Measurements from ENCODE around the gene ST8SIA4. TPM values are rescaled to one million over a fixed set of nuclear protein-coding genes. Genes with fewer than 3 reads are reported as not detected.

The ST8SIA4 gene
- total RNA-seq, 2 donors from 2014 or later: 25.2 to 47.0 TPM

- no peak for DNase-seq
- peaks cover 17% of the 10 kb centered on the region for H3K36me3 Mint-ChIP-seq (ENCODE audit: low read depth)
- no peaks in the 10 kb centered on the region for H3K27me3 ChIP-seq (ENCODE audit: control insufficient read depth, insufficient read depth, low read length, poor library complexity, severe bottlenecking)
- no peaks in the 10 kb centered on the region for H3K27me3 Mint-ChIP-seq (ENCODE audit: insufficient read depth)
- 90 to 100% methylated on average over 1 to 3 of the region's 3 CpGs for WGBS, 2 experiments (ENCODE audit: insufficient coverage in 1 of 2, insufficient read length in 1 of 2)
- no peaks in the 10 kb centered on the region for H3K9me3 ChIP-seq (ENCODE audit: control insufficient read depth, low read length)
- H3K27ac ChIP-seq (ENCODE audit: low read depth, low read length): no peak overlapping the region
- peaks cover 50% of the 10 kb centered on the region for H3K36me3 ChIP-seq (ENCODE audit: control insufficient read depth, insufficient read depth, low read length)
- no peak overlapping the region for H3K27ac Mint-ChIP-seq
- H3K4me3 ChIP-seq (ENCODE audit: low read length): no peak overlapping the region
- H3K9me3 Mint-ChIP-seq: no peaks in the 10 kb centered on the region
- H3K4me3 Mint-ChIP-seq: no peak overlapping the region
- no peaks in the 10 kb centered on the region for H3K4me1 Mint-ChIP-seq
- no peak overlapping the region for H3K9ac ChIP-seq (ENCODE audit: extremely low read depth, low read length, poor library complexity, severe bottlenecking)
- H3K4me1 ChIP-seq (ENCODE audit: control insufficient read depth, insufficient read depth, low read length): no peaks in the 10 kb centered on the region
- TF ChIP-seq CTCF (conservative IDR thresholded peaks at IDR 0.05): no peak
Measured at GRCh38 chr5:100867039-100867562, 36.0 kb downstream of the ST8SIA4 start.

GRCh38 chr5:100864931-100865330, 38.2 kb downstream of the ST8SIA4 start:
- no peaks in the 10 kb centered on the region for H3K9me3 Mint-ChIP-seq
- no peak for DNase-seq
- H3K4me3 ChIP-seq (ENCODE audit: low read length): no peak overlapping the region
- no peak for TF ChIP-seq CTCF (conservative IDR thresholded peaks at IDR 0.05)
- no peaks in the 10 kb centered on the region for H3K27me3 ChIP-seq (ENCODE audit: control insufficient read depth, insufficient read depth, low read length, poor library complexity, severe bottlenecking)
- H3K36me3 ChIP-seq (ENCODE audit: control insufficient read depth, insufficient read depth, low read length): peaks cover 50% of the 10 kb centered on the region
- no peak overlapping the region for H3K27ac ChIP-seq (ENCODE audit: low read depth, low read length)
- no peaks in the 10 kb centered on the region for H3K4me1 ChIP-seq (ENCODE audit: control insufficient read depth, insufficient read depth, low read length)
- WGBS, 2 experiments (ENCODE audit: insufficient coverage in 1 of 2, insufficient read length in 1 of 2): 82 to 96% methylated on average over 1 to 2 of the region's 2 CpGs
- peaks cover 12% of the 10 kb centered on the region for H3K36me3 Mint-ChIP-seq (ENCODE audit: low read depth)
- H3K27me3 Mint-ChIP-seq (ENCODE audit: insufficient read depth): no peaks in the 10 kb centered on the region
- H3K9me3 ChIP-seq (ENCODE audit: control insufficient read depth, low read length): no peaks in the 10 kb centered on the region
- H3K4me1 Mint-ChIP-seq: no peaks in the 10 kb centered on the region
- no peak overlapping the region for H3K4me3 Mint-ChIP-seq
- no peak overlapping the region for H3K9ac ChIP-seq (ENCODE audit: extremely low read depth, low read length, poor library complexity, severe bottlenecking)
- no peak overlapping the region for H3K27ac Mint-ChIP-seq

GRCh38 chr5:100863739-100864138, 39.3 kb downstream of the ST8SIA4 start:
- H3K27ac ChIP-seq (ENCODE audit: low read depth, low read length): no peak overlapping the region
- H3K36me3 ChIP-seq (ENCODE audit: control insufficient read depth, insufficient read depth, low read length): peaks cover 43% of the 10 kb centered on the region
- DNase-seq: no peak
- H3K4me1 Mint-ChIP-seq: no peaks in the 10 kb centered on the region
- H3K36me3 Mint-ChIP-seq (ENCODE audit: low read depth): peaks cover 11% of the 10 kb centered on the region
- H3K4me1 ChIP-seq (ENCODE audit: control insufficient read depth, insufficient read depth, low read length): no peaks in the 10 kb centered on the region
- no peak overlapping the region for H3K27ac Mint-ChIP-seq
- no peak overlapping the region for H3K9ac ChIP-seq (ENCODE audit: extremely low read depth, low read length, poor library complexity, severe bottlenecking)
- WGBS, 2 experiments (ENCODE audit: insufficient coverage in 1 of 2, insufficient read length in 1 of 2): 100% methylated on average over 2 of the region's 2 CpGs; no CpG with 5 or more reads in 1 of the 2 experiments
- H3K27me3 ChIP-seq (ENCODE audit: control insufficient read depth, insufficient read depth, low read length, poor library complexity, severe bottlenecking): no peaks in the 10 kb centered on the region
- no peak for TF ChIP-seq CTCF (conservative IDR thresholded peaks at IDR 0.05)
- H3K9me3 ChIP-seq (ENCODE audit: control insufficient read depth, low read length): no peaks in the 10 kb centered on the region
- no peaks in the 10 kb centered on the region for H3K9me3 Mint-ChIP-seq
- H3K4me3 Mint-ChIP-seq: no peak overlapping the region
- no peaks in the 10 kb centered on the region for H3K27me3 Mint-ChIP-seq (ENCODE audit: insufficient read depth)
- no peak overlapping the region for H3K4me3 ChIP-seq (ENCODE audit: low read length)
